BJ (cell line): ENCODE measurements around the gene ZBTB21. TPM values are rescaled to one million over a fixed set of nuclear protein-coding genes. Genes with fewer than 3 reads are reported as not detected.

ENCODE experiments used
- CTCF ChIA-PET: fragments of 350-600 bp; formaldehyde crosslinking; extraction: SDS; loops from one replicate; lab custom pipeline; 2021; ENCODE audit warnings: antibody characterized with exemption, inconsistent platforms; lab: Yijun Ruan, JAX
- POLR2A ChIA-PET: fragments of 300-600 bp; sonication (Branson Sonifier 250); formaldehyde crosslinking; extraction: SDS; loops from one replicate; lab custom pipeline; 2021; ENCODE audit warnings: antibody characterized with exemption; lab: Charles Lee
- DNase-seq: peaks from one replicate; pipeline ENCODE4 v3.0.0-alpha.2; 2011; ENCODE audit warnings: low read depth
- H3K27me3 ChIP-seq: 2 replicates; pipeline ENCODE4 v1.6.0; 2011; ENCODE audit warnings: low read length; ENCODE audit not compliant: control insufficient read depth, insufficient read depth
- H3K36me3 ChIP-seq: 2 replicates; pipeline ENCODE4 v1.5.1; 2011; ENCODE audit warnings: low read length; ENCODE audit not compliant: control insufficient read depth, insufficient read depth
- H3K4me3 ChIP-seq: 2 replicates; pipeline ENCODE4 v1.5.1; 2011; ENCODE audit warnings: low read depth, mild to moderate bottlenecking, control low read depth, low read length
- polyA plus RNA-seq: library from polyadenylated mRNA; depleted of rRNA; stranded (reverse); fragments of >200 nt; gene quantifications from 2 replicates; pipeline ENCODE4 v1.2.3, GENCODE V29; 2011; rRNA removed
- TF ChIP-seq, protein P1 (sequence below): IDR thresholded peaks from 2 replicates; pipeline ENCODE4 v1.5.1; 2011; ENCODE audit warnings: low read depth, mild to moderate bottlenecking, control low read depth, inconsistent platforms, low read length, moderate library complexity; ENCODE audit not compliant: insufficient read depth

ZBTB21 gene
- polyA plus RNA-seq, 1 experiment, result 8.1 TPM

DNA sequence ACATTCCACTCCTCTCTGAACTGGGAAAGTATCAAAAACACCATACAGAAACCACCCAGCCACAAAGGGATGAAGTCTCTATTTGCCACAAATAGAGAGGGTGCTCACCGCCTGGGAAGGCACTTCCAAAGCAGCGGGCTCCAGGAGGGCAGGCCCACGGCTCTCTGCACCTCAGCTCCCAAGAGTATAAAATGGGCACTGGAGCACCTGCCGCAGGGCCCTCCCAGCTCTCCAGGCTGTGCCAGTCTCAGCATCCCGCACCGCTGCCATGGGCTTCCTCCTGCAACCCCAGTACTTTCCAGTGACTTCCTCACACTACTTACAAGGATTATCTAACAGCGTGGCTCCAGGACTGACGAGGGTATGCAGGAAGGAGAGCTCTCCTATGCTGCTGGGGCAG, 70.8 kb downstream of the ZBTB21 start:
- ChIA-PET CTCF (interaction anchor here (0.6 kb wide), 1 partner anchor 169 kb away, joined by 3 read pairs; no protein-coding TSS in a partner anchor), POLR2A (no interaction called here)
- Histone ChIP-seq H3K4me3 (no peak overlapping the region), H3K27me3 (no peaks in the 10 kb centered on the region), H3K36me3 (peaks cover 7% of the 10 kb centered on the region)
- TF ChIP-seq, protein P1, sequence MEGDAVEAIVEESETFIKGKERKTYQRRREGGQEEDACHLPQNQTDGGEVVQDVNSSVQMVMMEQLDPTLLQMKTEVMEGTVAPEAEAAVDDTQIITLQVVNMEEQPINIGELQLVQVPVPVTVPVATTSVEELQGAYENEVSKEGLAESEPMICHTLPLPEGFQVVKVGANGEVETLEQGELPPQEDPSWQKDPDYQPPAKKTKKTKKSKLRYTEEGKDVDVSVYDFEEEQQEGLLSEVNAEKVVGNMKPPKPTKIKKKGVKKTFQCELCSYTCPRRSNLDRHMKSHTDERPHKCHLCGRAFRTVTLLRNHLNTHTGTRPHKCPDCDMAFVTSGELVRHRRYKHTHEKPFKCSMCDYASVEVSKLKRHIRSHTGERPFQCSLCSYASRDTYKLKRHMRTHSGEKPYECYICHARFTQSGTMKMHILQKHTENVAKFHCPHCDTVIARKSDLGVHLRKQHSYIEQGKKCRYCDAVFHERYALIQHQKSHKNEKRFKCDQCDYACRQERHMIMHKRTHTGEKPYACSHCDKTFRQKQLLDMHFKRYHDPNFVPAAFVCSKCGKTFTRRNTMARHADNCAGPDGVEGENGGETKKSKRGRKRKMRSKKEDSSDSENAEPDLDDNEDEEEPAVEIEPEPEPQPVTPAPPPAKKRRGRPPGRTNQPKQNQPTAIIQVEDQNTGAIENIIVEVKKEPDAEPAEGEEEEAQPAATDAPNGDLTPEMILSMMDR, result no peak
- no peak for DNase-seq

Other genes starting within 250 kb of the ZBTB21 start
- 0.13 and 0.37 TPM in 2 replicates for gene RIPK4, start 243.3 kb downstream of the ZBTB21 start, polyA plus RNA-seq
- gene PRDM15, start 131.0 kb downstream of the ZBTB21 start, polyA plus RNA-seq, result 4.5 and 7.6 TPM in 2 replicates
- 18.1 and 21.9 TPM in 2 replicates for gene C2CD2, start 56.3 kb downstream of the ZBTB21 start, polyA plus RNA-seq
- gene UMODL1, start 61.0 kb upstream of the ZBTB21 start, polyA plus RNA-seq, result 0.04 TPM in 1 of 2 replicates, not detected in the other
- gene ABCG1, start 208.8 kb upstream of the ZBTB21 start, polyA plus RNA-seq, result 0.15 and 0.29 TPM in 2 replicates